PC-9 (cell line): Measurements from ENCODE around the gene CSNK2A2. TPM values are rescaled to one million over a fixed set of nuclear protein-coding genes. Genes with fewer than 3 reads are reported as not detected.

ENCODE experiments used
- BruUV-seq: library from RNA; stranded (reverse); fragments of 400-500 nt; replicated peaks from 2 replicates; lab custom pipeline; 2021; lab: Mats Ljungman, UMichigan
- CTCF ChIA-PET: fragments of 300-600 bp; sonication (Branson Sonifier 250); formaldehyde crosslinking; loops from one replicate; lab custom pipeline; 2022; ENCODE audit warnings: antibody characterized with exemption; lab: Charles Lee
- POLR2A ChIA-PET: fragments of 300-600 bp; sonication (Branson Sonifier 250); formaldehyde crosslinking; loops from one replicate; lab custom pipeline; 2022; ENCODE audit warnings: antibody characterized with exemption; ENCODE audit not compliant: unreplicated experiment; lab: Charles Lee
- DNase-seq, 2 experiments: peaks; one replicate each; pipeline versions ENCODE4 v3.0.0 to v3.0.0-alpha.2; 2015 to 2022; ENCODE audit warnings: mixed read lengths in 1 of 2
- H2AFZ ChIP-seq: fragments of 200-600 bp; sonication (generic); 2 replicates; pipeline ENCODE4 v1.8.1; 2017; ENCODE audit warnings: antibody characterized with exemption
- H3F3A ChIP-seq: fragments of 200-600 bp; sonication (generic); 2 replicates; pipeline ENCODE4 v1.8.1; 2017; ENCODE audit warnings: antibody characterized with exemption, mild to moderate bottlenecking, low read depth; ENCODE audit not compliant: insufficient read depth
- H3K27ac ChIP-seq: fragments of 200-600 bp; sonication (generic); 2 replicates; pipeline ENCODE4 v1.6.1; 2016; ENCODE audit warnings: mixed run types
- H3K27me3 ChIP-seq: fragments of 200-600 bp; sonication (generic); 2 replicates; pipeline ENCODE4 v1.6.1; 2016; ENCODE audit warnings: low read depth, mixed run types; ENCODE audit not compliant: insufficient read depth
- H3K36me3 ChIP-seq: fragments of 200-600 bp; sonication (generic); 2 replicates; pipeline ENCODE4 v1.6.1; 2016; ENCODE audit warnings: low read depth, mixed run types
- H3K4me1 ChIP-seq: fragments of 200-600 bp; sonication (generic); replicated peaks from 2 replicates; pipeline ENCODE4 v1.6.1; 2016; ENCODE audit warnings: mixed run types; ENCODE audit not compliant: insufficient read depth
- H3K4me2 ChIP-seq: fragments of 200-600 bp; sonication (generic); 2 replicates; pipeline ENCODE4 v1.6.1; 2017; ENCODE audit warnings: mixed run types
- H3K4me3 ChIP-seq: fragments of 200-600 bp; sonication (generic); 2 replicates; pipeline ENCODE4 v1.6.1; 2016; ENCODE audit warnings: mixed run types
- H3K79me2 ChIP-seq: fragments of 200-600 bp; sonication (generic); 2 replicates; pipeline ENCODE4 v1.6.1; 2017; ENCODE audit warnings: low read depth, mixed run types
- H3K9me2 ChIP-seq: fragments of 200-600 bp; sonication (generic); 2 replicates; pipeline ENCODE4 v1.8.1; 2017; ENCODE audit warnings: mild to moderate bottlenecking; ENCODE audit not compliant: insufficient read depth
- H3K9me3 ChIP-seq: fragments of 200-600 bp; sonication (generic); 2 replicates; pipeline ENCODE4 v1.8.1; 2016; ENCODE audit warnings: low read depth; ENCODE audit not compliant: insufficient read depth
- H4K20me1 ChIP-seq: fragments of 200-600 bp; sonication (generic); 2 replicates; pipeline ENCODE4 v1.8.1; 2017; ENCODE audit not compliant: insufficient read depth
- CTCF ChIP-seq: fragments of 200-600 bp; sonication (generic); conservative IDR thresholded peaks from 2 replicates; pipeline ENCODE4 v1.6.1; 2017; ENCODE audit warnings: mixed run types, antibody characterized with exemption, mild to moderate bottlenecking, moderate library complexity
- EZH2 ChIP-seq: fragments of 200-600 bp; sonication (generic); IDR thresholded peaks from 2 replicates; pipeline ENCODE4 v1.8.0; 2017; ENCODE audit warnings: antibody characterized with exemption, low read depth
- intact Hi-C: fragments of 100-400 bp; cut with micrococcal nuclease; formaldehyde crosslinking; loops from one replicate; pipeline ENCODE4 v1.10.0; 2022; ENCODE audit not compliant: unreplicated experiment
- total RNA-seq: library from RNA; stranded (reverse); gene quantifications from 2 replicates; pipeline ENCODE4 v1.2.3, GENCODE V29; 2021

Gene CSNK2A2
- total RNA-seq, 1 experiment from 2014 or later = 100 TPM

- ChIA-PET POLR2A (interaction anchor here (0.6 kb wide), 1 partner anchor 98 kb away, joined by 3 read pairs; no protein-coding TSS in a partner anchor), CTCF (interaction anchor here (0.5 kb wide), 1 partner anchor 211 kb away, joined by 9 read pairs; no protein-coding TSS in a partner anchor)
Measured at GRCh38 chr16:58123896-58124600, 73.9 kb downstream of the CSNK2A2 start.

GRCh38 chr16:58121132-58121531, 76.8 kb downstream of the CSNK2A2 start:
- Histone ChIP-seq H3K4me2 (peak overlapping the region; percentile 33; the same call in 1 of the 2 replicates), H3K4me1 (peaks cover 32% of the 10 kb centered on the region; the same call in 1 of the 2 replicates), H3K79me2 (peaks cover 86% of the 10 kb centered on the region), H4K20me1 (peaks cover 52% of the 10 kb centered on the region), H3K4me3 (no peak overlapping the region), H3K27me3 (no peaks in the 10 kb centered on the region), H3K9me3 (no peaks in the 10 kb centered on the region), H2AFZ (no peak overlapping the region), H3F3A (peaks cover 16% of the 10 kb centered on the region; the same call in 1 of the 2 replicates), H3K9me2 (no peaks in the 10 kb centered on the region), H3K36me3 (peaks cover 3% of the 10 kb centered on the region; the same call in 1 of the 2 replicates), H3K27ac (no peak overlapping the region)
- no TSS peak for BruUV-seq
- TF ChIP-seq EZH2 (no peak), CTCF (no peak)
- ChIA-PET POLR2A (interaction anchor here (0.6 kb wide), 1 partner anchor 497 kb away, joined by 3 read pairs; no protein-coding TSS in a partner anchor), CTCF (interaction anchor here (0.6 to 1.1 kb wide), 2 partner anchors 33 to 97 kb away, joined by 3 to 4 read pairs; no protein-coding TSS in a partner anchor)
- intact Hi-C loops = loop anchor here (10.0 kb wide), 1 partner anchor 226 kb away; no protein-coding TSS in a partner anchor
- no peak for DNase-seq

More at GRCh38 chr16:58123896-58124600, 73.9 kb downstream of the CSNK2A2 start:
- Histone ChIP-seq H3K9me2 (no peaks in the 10 kb centered on the region), H3K4me2 (0 out of 2 replicates have a peak overlapping the region, but pooled peaks have one; percentile 15), H3K9me3 (no peaks in the 10 kb centered on the region), H3K4me3 (no peak overlapping the region), H3K79me2 (peaks cover 94% of the 10 kb centered on the region), H3K27me3 (no peaks in the 10 kb centered on the region), H3F3A (peaks cover 19% of the 10 kb centered on the region; the same call in 1 of the 2 replicates), H2AFZ (no peak overlapping the region), H3K4me1 (peaks cover 51% of the 10 kb centered on the region), H4K20me1 (peaks cover 68% of the 10 kb centered on the region), H3K27ac (no peak overlapping the region), H3K36me3 (no peaks in the 10 kb centered on the region)
- intact Hi-C loops = loop anchor here (10.0 kb wide), 1 partner anchor 229 kb away; no protein-coding TSS in a partner anchor
- no TSS peak for BruUV-seq
- no peak for TF ChIP-seq CTCF
- TF ChIP-seq EZH2 = no peak
- no peak for DNase-seq

- peaks cover 16% of the 10 kb centered on the region; the same call in 1 of the 2 replicates for H3F3A ChIP-seq
- peaks cover 26% of the 10 kb centered on the region; the same call in 1 of the 2 replicates for H3K4me1 ChIP-seq
- intact Hi-C loops = loop anchor here (10.0 kb wide), 1 partner anchor 225 kb away; no protein-coding TSS in a partner anchor
- H3K27me3 ChIP-seq = no peaks in the 10 kb centered on the region
- H3K9me2 ChIP-seq = no peaks in the 10 kb centered on the region
- DNase-seq = no peak
- H3K4me2 ChIP-seq = no peak overlapping the region
- CTCF ChIA-PET = no interaction called here
- H3K4me3 ChIP-seq = no peak overlapping the region
- no TSS peak for BruUV-seq
- no peak overlapping the region for H2AFZ ChIP-seq
- H3K27ac ChIP-seq = no peak overlapping the region
- POLR2A ChIA-PET = no interaction called here
- TF ChIP-seq CTCF (no peak), EZH2 (no peak)
- no peaks in the 10 kb centered on the region for H3K9me3 ChIP-seq
- peaks cover 43% of the 10 kb centered on the region for H4K20me1 ChIP-seq
- peaks cover 12% of the 10 kb centered on the region; the same call in 1 of the 2 replicates for H3K36me3 ChIP-seq
- peaks cover 77% of the 10 kb centered on the region for H3K79me2 ChIP-seq
Measured at GRCh38 chr16:58120234-58120633, 77.7 kb downstream of the CSNK2A2 start.
